ENCODE results near the gene RPSA. TPM values are rescaled to one million over a fixed set of nuclear protein-coding genes. Genes with fewer than 3 reads are reported as not detected.

The RPSA gene
- total and polyA plus RNA-seq, 10 donors, result 795 to 3,649 (median 960) TPM

- H3K9me3 ChIP-seq, result no peaks in the 10 kb centered on the region
- peak overlapping the region; percentile 71 to 99 (median 92) for H3K4me3 ChIP-seq
- peak overlapping the region in 6 of 8 donors; percentile 90 to 98 (median 93) for H3K27ac ChIP-seq
- no peak for DNase-seq
- 65 to 80% (median 74%) methylated on average over 14 of the region's 14 CpGs for WGBS, 5 donors
- intact Hi-C loops (cut with DNase I; ENCODE audit: low total_unique reads), result no loop called here
- H3K4me1 ChIP-seq, result peaks cover 34 to 73% (median 55%) of the 10 kb centered on the region in 6 donors
- H3K27me3 ChIP-seq (replicated peaks in 1 of 7), result no peaks in the 10 kb centered on the region
- peaks cover 0 to 6% (median 2%) of the 10 kb centered on the region in 6 donors for H3K36me3 ChIP-seq
- TF ChIP-seq CTCF (IDR thresholded peaks at IDR 0.05 in 8 of 11, conservative IDR thresholded peaks at IDR 0.05 in 3 of 11) (no peak), POLR2A (IDR thresholded peaks at IDR 0.05) (no peak), POLR2AphosphoS5 (IDR thresholded peaks at IDR 0.05) (no peak)
Measured at GRCh38 chr3:39384665-39385000, 21.9 kb upstream of the RPSA start.

- intact Hi-C loops (cut with DNase I; ENCODE audit: low total_unique reads), result no loop called here
- no peak for DNase-seq
- peak overlapping the region in 1 of 8 donors; percentile 99 for H3K4me3 ChIP-seq
- peaks cover 0 to 15% (median 9%) of the 10 kb centered on the region in 6 donors for H3K36me3 ChIP-seq
- no peaks in the 10 kb centered on the region for H3K27me3 ChIP-seq (replicated peaks in 1 of 7)
- H3K9me3 ChIP-seq, result no peaks in the 10 kb centered on the region
- peaks cover 34 to 83% (median 61%) of the 10 kb centered on the region in 6 donors for H3K4me1 ChIP-seq
- TF ChIP-seq POLR2AphosphoS5 (IDR thresholded peaks at IDR 0.05) (no peak), POLR2A (IDR thresholded peaks at IDR 0.05) (no peak), CTCF (IDR thresholded peaks at IDR 0.05 in 8 of 11, conservative IDR thresholded peaks at IDR 0.05 in 3 of 11) (no peak)
- WGBS, 5 donors, result 66 to 78% (median 75%) methylated on average over 9 of the region's 9 CpGs
- H3K27ac ChIP-seq, result no peak overlapping the region
Measured at GRCh38 chr3:39385456-39386090, 20.9 kb upstream of the RPSA start.

- no peak overlapping the region for H3K27ac ChIP-seq
- no peak overlapping the region for H3K4me3 ChIP-seq
- no peaks in the 10 kb centered on the region for H3K9me3 ChIP-seq
- peaks cover 0 to 23% (median 16%) of the 10 kb centered on the region in 6 donors for H3K36me3 ChIP-seq
- TF ChIP-seq CTCF (IDR thresholded peaks at IDR 0.05 in 8 of 11, conservative IDR thresholded peaks at IDR 0.05 in 3 of 11) (no peak), POLR2AphosphoS5 (IDR thresholded peaks at IDR 0.05) (no peak), POLR2A (IDR thresholded peaks at IDR 0.05) (no peak)
- intact Hi-C loops (cut with DNase I; ENCODE audit: low total_unique reads), result no loop called here
- 57 to 75% (median 71%) methylated on average over 5 of the region's 5 CpGs for WGBS, 5 donors
- peaks cover 34 to 90% (median 62%) of the 10 kb centered on the region in 6 donors for H3K4me1 ChIP-seq
- DNase-seq, result no peak
- H3K27me3 ChIP-seq (replicated peaks in 1 of 7), result no peaks in the 10 kb centered on the region
Measured at GRCh38 chr3:39386318-39386717, 20.2 kb upstream of the RPSA start.

- H3K4me3 ChIP-seq, result no peak overlapping the region
- no peak for DNase-seq
- peak overlapping the region in 2 of 8 donors; percentile 2 to 56 for H3K27ac ChIP-seq
- H3K9me3 ChIP-seq, result no peaks in the 10 kb centered on the region
- H3K4me1 ChIP-seq, result peaks cover 34 to 89% (median 62%) of the 10 kb centered on the region in 6 donors
- H3K27me3 ChIP-seq (replicated peaks in 1 of 7), result no peaks in the 10 kb centered on the region
- TF ChIP-seq CTCF (IDR thresholded peaks at IDR 0.05 in 8 of 11, conservative IDR thresholded peaks at IDR 0.05 in 3 of 11), result no peak
- TF ChIP-seq POLR2A (IDR thresholded peaks at IDR 0.05), result no peak
- H3K36me3 ChIP-seq, result peaks cover 0 to 35% (median 28%) of the 10 kb centered on the region in 6 donors
- intact Hi-C loops (cut with DNase I; ENCODE audit: low total_unique reads), result no loop called here
- 87 to 100% (median 89%) methylated on average over 1 of the region's 1 CpG for WGBS, 5 donors
Measured at GRCh38 chr3:39387411-39387975, 19.0 kb upstream of the RPSA start.
